NCI-H1930 (cell line): ENCODE results near the gene ANKRD30A.
"Not testable (repeated sequence)": the region's sequence is repeated elsewhere in the genome, so short reads cannot be mapped to it uniquely, and the experiment has no call there.

ENCODE experiments used
- DNase-seq, 2 experiments: peaks; one replicate each; lab custom pipeline; 2025; lab: John Stamatoyannopoulos, UW

Gene ANKRD30A, protein sequence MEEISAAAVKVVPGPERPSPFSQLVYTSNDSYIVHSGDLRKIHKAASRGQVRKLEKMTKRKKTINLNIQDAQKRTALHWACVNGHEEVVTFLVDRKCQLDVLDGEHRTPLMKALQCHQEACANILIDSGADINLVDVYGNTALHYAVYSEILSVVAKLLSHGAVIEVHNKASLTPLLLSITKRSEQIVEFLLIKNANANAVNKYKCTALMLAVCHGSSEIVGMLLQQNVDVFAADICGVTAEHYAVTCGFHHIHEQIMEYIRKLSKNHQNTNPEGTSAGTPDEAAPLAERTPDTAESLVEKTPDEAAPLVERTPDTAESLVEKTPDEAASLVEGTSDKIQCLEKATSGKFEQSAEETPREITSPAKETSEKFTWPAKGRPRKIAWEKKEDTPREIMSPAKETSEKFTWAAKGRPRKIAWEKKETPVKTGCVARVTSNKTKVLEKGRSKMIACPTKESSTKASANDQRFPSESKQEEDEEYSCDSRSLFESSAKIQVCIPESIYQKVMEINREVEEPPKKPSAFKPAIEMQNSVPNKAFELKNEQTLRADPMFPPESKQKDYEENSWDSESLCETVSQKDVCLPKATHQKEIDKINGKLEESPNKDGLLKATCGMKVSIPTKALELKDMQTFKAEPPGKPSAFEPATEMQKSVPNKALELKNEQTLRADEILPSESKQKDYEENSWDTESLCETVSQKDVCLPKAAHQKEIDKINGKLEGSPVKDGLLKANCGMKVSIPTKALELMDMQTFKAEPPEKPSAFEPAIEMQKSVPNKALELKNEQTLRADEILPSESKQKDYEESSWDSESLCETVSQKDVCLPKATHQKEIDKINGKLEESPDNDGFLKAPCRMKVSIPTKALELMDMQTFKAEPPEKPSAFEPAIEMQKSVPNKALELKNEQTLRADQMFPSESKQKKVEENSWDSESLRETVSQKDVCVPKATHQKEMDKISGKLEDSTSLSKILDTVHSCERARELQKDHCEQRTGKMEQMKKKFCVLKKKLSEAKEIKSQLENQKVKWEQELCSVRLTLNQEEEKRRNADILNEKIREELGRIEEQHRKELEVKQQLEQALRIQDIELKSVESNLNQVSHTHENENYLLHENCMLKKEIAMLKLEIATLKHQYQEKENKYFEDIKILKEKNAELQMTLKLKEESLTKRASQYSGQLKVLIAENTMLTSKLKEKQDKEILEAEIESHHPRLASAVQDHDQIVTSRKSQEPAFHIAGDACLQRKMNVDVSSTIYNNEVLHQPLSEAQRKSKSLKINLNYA (N-terminal part only)

DNA sequence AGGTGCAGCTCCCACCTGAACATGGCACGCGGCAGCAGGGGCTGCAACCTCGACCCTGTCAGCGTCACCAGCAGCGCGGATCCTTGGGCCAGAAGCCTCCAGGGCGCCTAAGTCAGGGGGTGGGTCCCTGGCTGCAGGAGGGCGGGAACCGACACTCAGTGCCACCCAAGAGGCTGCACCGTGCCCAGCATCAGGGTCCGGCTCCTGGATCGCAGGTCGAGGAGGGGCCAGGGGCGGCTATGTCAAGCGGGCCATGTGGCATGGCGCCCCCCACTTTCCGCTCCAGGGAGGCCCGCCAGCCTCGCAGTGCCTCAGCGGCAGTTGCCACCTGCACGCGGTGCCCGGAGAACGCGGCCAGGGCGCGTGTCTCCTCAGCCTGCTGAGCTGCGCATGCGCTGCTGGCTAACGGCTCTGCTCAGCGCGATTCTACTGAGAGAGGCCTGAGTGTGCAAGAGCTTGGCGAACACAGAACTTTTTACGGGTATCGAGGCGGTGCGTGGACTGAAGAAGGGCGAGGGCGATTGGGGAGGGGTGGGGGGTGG lies at the start of gene ANKRD30A:
Gene ANKRD30A (plus strand): TSS at position 408 of the 542 bp plus-strand sequence. CDS start 190 bp downstream, outside the sequence.
- no peak for DNase-seq

DNA sequence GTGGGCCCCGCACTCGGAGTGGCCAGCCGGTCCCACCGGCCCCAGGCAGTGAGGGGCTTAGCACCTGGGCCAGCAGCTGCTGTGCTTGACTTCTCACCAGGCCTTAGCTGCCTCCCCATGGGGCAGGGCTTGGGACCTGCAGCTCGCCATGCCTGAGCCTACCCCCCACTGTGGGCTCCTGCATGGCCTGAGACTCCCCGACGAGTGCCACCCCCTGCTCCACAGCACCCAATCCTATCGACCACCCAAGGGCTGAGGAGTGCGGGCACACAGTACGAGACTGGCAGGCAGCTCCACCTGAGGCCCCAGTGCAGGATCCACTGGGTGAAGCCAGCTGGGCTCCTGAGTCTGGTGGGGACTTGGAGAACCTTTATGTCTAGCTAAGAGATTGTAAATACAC lies 49.3 kb upstream of the ANKRD30A start:
- DNase-seq = not testable (repeated sequence)

DNA sequence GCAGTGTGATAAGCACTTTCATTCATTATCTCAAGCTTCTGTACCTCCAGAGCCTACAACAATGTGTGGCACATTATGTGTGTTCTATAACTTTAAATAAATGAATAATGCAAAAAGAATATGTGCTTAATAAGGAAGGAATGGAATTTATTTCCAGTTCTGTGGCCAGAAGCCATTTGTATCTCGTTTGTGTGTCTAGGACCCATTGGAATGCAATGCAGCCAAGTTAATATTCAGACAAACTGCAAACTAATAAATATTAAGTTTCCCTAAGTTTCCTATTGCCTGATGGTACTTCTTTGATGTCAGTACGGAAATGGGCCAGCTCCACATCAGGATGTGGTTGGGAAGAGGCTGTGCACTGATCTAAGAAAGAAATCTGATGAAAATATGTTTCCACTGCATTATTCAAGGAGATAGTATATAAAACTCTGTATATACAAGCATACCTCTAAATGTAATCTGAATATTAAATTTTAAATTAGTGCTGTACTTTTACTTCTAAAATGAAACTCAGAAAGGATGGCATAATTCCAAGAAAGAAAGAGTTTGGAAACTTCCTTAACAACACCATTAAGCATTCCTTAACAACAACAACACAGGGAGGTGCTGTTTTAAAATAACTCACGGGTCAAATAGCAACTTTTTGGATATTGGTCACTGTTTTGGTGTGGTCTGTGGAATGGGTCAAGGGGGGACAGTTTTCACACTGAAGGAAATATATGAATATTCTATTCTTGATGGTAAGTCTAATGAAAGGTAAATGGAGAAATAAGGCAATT lies 29.4 kb upstream of the ANKRD30A start:
- DNase-seq = no peak

DNA sequence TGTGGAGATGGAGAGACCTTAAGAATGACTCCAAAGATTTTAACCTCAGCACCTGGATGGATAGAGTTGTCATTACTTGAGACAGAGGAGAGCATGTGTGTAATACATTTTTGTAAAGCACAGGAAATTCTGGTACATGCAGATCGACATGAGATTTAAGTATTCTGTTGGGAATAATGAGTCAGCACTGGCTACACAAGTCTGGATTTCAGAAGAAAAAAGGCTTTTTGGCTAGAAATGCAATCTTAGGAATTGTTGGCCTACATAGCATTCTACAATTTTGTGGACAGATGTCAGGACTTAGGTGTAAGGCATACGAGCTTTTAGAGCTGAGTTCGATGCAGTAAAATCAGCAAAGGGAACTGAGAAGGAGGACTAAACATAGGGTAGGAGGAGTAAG lies 24.1 kb upstream of the ANKRD30A start:
- no peak for DNase-seq

- no peak for DNase-seq
These were observed 16.4 kb upstream of the ANKRD30A start for GRCh38 chr10:37109000-37109399.

DNA sequence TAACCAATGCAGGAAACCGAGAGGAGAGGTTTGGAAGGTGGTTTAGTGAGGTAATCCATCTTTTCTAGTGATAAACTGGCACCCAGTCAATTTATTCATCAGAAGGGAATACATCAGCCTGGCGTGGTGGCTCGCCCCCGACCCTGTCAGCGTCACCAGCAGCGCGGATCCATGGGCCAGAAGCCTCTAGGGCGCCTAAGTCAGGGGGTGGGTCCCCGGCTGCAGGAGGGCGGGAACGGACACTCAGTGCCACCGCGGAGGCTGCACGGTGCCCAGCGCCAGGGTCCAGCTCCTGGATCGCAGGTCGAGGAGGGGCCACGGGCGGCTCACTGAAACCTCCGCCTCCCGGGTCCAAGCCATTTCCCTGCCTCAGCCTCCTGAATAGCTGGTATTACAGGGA lies 866 bp upstream of the ANKRD30A start:
- no peak for DNase-seq

GRCh38 chr10:37125921-37126320 lies 523 bp downstream of the ANKRD30A start:
- no peak for DNase-seq

DNA sequence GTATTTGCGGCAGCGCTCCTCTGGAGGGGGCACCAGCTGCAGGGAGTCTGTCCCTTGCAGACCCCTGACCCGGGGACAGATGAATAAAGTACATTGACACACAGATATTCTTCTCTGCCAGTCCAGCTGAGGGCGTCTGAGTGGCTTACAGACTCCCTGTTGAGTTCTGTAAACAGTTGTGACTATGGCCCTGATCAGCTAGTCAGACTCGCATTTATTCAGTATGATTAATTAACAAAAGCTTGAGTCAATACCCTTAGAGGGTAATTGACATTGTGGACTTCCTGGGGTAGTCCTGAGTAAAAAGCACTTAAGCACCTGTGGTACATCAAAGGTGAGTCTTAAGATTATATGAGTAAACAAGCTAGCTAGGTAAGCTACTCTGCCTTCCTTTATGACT lies 21.0 kb downstream of the ANKRD30A start:
- DNase-seq = no peak

DNA sequence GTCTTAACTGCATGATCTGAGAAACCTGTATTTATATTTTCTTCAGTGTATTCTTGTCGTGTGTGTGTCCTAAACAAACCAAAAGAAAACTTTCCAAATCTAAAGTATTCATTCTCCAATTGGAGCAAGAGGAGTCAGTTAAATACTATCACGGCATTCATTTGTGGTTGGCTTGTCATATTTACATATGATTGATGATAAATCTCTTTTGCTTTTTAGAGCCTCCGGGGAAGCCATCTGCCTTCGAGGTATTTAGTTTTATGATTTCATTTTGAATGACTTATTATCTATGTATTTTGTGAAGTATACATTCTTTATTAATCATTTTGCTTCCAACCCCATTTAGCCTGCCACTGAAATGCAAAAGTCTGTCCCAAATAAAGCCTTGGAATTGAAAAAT lies 37.0 kb downstream of the ANKRD30A start:
- DNase-seq = not testable (repeated sequence)

DNA sequence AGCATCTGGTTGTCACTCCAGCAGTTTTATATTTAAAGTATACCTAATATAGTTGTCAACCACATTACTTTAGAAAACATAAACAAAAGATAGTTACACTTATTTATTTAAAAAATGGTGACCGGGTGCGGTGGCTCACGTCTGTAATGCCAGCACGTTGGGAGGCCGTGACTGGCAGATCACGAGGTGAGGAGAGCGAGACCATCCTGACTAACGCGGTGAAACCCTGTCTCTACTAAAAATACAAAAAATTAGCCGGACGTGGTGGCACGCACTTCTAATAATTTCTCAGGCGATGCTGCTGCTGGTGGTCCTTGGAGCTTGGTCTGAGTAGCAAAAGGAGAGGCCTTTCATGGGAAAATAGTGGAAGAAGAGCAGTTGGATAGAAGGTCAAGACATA lies 46.5 kb downstream of the ANKRD30A start:
- not testable (repeated sequence) for DNase-seq

DNA sequence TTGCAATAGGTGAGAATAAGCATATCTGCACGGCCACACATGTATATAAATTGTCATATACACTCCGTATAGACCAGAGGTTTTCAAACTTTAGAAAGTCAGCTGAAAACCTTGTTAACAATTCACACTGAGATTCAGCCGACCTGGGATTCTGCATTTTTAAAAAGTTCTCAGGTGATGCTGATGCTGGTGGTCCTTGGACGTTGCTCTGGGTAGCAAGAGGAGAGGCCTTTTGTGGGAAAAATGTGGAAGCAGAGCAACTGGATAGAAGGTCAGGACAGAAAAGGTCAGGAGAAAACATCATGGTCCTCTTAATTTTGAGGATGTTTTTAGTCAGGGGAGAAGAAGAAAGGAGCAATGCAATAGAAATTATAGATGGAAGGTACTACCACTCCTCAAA lies 52.9 kb downstream of the ANKRD30A start:
- DNase-seq = not testable (repeated sequence)

GRCh38 chr10:37182719-37183118 lies 57.3 kb downstream of the ANKRD30A start:
- DNase-seq = not testable (repeated sequence)

GRCh38 chr10:37206132-37206531 lies 80.7 kb downstream of the ANKRD30A start:
- no peak for DNase-seq

GRCh38 chr10:37220866-37221265 lies 95.5 kb downstream of the ANKRD30A start:
- no peak for DNase-seq

- DNase-seq = no peak
These were observed 96.6 kb downstream of the ANKRD30A start for GRCh38 chr10:37222046-37222445.

GRCh38 chr10:37225163-37225562 lies 99.8 kb downstream of the ANKRD30A start:
- no peak for DNase-seq

- no peak for DNase-seq
These were observed 101.1 kb downstream of the ANKRD30A start for GRCh38 chr10:37226524-37226923.

GRCh38 chr10:37234692-37235091 lies 109.3 kb downstream of the ANKRD30A start:
- DNase-seq = no peak

GRCh38 chr10:37236093-37236492 lies 110.7 kb downstream of the ANKRD30A start:
- no peak for DNase-seq

- no peak for DNase-seq
These were observed 114.8 kb downstream of the ANKRD30A start for GRCh38 chr10:37240223-37240622.

DNA sequence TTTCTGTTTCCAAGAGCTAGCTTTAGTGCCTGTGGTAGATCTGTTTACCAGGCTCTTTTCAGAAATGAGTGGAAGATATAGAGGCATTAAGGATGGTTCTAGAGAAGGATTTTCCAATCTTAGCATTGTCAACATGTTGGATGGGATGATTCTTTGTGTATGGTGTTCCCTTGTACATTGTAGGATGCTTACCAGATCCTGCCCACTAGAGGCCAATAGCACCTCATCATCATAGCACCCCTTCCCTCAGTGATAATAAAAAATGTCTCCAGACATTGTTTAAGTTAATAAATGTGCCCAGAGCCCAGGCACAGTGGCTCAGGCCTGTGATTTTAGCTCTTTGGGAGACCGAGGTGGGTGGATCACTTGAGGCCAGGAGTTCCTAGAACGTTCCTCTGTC lies 121.2 kb downstream of the ANKRD30A start:
- no peak for DNase-seq
